Measurements from ENCODE around the gene CDH4.

GRCh38 chr20:61812121-61812844 lies 560.2 kb downstream of the CDH4 start:
- TF ChIP-seq, protein P1, sequence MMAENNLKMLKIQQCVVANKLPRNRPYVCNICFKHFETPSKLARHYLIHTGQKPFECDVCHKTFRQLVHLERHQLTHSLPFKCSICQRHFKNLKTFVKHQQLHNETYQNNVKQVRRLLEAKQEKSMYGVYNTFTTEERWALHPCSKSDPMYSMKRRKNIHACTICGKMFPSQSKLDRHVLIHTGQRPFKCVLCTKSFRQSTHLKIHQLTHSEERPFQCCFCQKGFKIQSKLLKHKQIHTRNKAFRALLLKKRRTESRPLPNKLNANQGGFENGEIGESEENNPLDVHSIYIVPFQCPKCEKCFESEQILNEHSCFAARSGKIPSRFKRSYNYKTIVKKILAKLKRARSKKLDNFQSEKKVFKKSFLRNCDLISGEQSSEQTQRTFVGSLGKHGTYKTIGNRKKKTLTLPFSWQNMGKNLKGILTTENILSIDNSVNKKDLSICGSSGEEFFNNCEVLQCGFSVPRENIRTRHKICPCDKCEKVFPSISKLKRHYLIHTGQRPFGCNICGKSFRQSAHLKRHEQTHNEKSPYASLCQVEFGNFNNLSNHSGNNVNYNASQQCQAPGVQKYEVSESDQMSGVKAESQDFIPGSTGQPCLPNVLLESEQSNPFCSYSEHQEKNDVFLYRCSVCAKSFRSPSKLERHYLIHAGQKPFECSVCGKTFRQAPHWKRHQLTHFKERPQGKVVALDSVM (CRISPR knock-in tag; IDR thresholded peaks at IDR 0.05): no peak
- no peak for TF ChIP-seq ARID3A (IDR thresholded peaks at IDR 0.05; ENCODE audit: low read depth, low read length)
- TF ChIP-seq SIN3A (IDR thresholded peaks at IDR 0.05; ENCODE audit: borderline replicate concordance, low read depth, low read length): no peak
- no peak for TF ChIP-seq EP300 (IDR thresholded peaks at IDR 0.05; ENCODE audit: low read depth in 2 of 2, low read length in 2 of 2)
- TF ChIP-seq EP300 (CRISPR knock-in tag; IDR thresholded peaks at IDR 0.05; ENCODE audit: borderline replicate concordance): no peak
- no peak for TF ChIP-seq RORA (CRISPR knock-in tag; IDR thresholded peaks at IDR 0.05)
- no peak for TF ChIP-seq MYC (CRISPR knock-in tag; IDR thresholded peaks at IDR 0.05; ENCODE audit: borderline replicate concordance)

Data from HepG2 (cell line).